ENCODE measurements around the gene KAZN. TPM values are rescaled to one million over a fixed set of nuclear protein-coding genes. Genes with fewer than 3 reads are reported as not detected.
A peak's percentile ranks its signal among the peaks of the same experiment; 100 is the strongest.

Gene KAZN
- total RNA-seq, 2 donors from 2014 or later = 9.8 to 12.2 TPM

DNA sequence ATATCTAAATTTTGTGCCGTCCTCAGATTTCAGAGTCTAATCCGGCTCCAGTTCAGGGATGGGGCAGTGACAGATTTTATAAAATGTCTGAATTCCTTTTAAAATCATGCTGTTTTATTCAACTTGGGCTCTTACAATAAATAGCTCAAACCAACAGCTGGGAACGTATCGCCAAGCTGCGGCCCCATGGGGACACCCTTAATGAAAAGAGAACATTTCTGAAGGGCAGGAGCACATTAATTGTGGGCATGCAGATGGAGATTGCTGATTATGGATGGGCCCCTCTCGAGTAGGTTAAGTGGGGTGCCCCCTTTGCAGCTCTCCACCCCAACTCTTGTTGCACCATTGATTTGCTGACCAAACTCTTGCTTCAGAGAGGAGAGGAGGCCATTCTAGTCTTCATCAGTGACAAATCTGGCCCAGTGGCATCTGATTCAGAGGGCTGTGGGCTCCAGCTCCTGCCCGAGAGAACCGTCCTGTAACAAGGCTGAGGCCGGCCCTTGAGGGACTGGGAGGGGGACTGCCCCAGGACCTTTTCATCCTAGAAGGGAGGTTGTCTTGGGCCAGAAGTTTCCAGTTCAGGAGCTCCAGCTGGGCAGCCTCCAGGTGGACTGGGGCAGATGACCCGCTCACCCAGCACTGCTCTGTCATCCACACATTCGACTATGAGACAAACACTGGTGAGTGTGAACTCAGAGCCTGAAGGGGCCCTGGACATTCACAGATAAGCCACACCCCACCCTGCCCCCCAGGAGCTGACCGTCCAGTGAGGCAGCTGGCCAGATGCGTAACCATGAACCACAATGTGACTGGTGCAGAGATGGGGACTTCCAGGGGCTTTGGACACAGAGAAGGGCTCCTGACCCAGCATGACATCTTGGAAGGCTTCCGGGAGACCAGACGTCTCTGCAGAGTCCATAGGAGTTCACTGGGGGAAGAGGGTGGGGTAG is 500.0 kb downstream of the KAZN start:
- no peak for DNase-seq
- intact Hi-C loops (cut with DNase I) = loop anchor here (5.0 to 10.0 kb wide), 2 partner anchors 36 to 1134 kb away; no protein-coding TSS in a partner anchor
- H3K27ac ChIP-seq = no peak overlapping the region
- no peak overlapping the region for H3K4me3 ChIP-seq
- no peaks in the 10 kb centered on the region for H3K4me1 ChIP-seq
- no peaks in the 10 kb centered on the region for H3K27me3 ChIP-seq
- no peaks in the 10 kb centered on the region for H3K36me3 ChIP-seq
- H3K9ac ChIP-seq (ENCODE audit: low read depth in 2 of 2, low read length in 2 of 2) = no peak overlapping the region
- TF ChIP-seq, protein P1, sequence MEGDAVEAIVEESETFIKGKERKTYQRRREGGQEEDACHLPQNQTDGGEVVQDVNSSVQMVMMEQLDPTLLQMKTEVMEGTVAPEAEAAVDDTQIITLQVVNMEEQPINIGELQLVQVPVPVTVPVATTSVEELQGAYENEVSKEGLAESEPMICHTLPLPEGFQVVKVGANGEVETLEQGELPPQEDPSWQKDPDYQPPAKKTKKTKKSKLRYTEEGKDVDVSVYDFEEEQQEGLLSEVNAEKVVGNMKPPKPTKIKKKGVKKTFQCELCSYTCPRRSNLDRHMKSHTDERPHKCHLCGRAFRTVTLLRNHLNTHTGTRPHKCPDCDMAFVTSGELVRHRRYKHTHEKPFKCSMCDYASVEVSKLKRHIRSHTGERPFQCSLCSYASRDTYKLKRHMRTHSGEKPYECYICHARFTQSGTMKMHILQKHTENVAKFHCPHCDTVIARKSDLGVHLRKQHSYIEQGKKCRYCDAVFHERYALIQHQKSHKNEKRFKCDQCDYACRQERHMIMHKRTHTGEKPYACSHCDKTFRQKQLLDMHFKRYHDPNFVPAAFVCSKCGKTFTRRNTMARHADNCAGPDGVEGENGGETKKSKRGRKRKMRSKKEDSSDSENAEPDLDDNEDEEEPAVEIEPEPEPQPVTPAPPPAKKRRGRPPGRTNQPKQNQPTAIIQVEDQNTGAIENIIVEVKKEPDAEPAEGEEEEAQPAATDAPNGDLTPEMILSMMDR (IDR thresholded peaks at IDR 0.05) = no peak
- H3K9me3 ChIP-seq = no peaks in the 10 kb centered on the region

DNA sequence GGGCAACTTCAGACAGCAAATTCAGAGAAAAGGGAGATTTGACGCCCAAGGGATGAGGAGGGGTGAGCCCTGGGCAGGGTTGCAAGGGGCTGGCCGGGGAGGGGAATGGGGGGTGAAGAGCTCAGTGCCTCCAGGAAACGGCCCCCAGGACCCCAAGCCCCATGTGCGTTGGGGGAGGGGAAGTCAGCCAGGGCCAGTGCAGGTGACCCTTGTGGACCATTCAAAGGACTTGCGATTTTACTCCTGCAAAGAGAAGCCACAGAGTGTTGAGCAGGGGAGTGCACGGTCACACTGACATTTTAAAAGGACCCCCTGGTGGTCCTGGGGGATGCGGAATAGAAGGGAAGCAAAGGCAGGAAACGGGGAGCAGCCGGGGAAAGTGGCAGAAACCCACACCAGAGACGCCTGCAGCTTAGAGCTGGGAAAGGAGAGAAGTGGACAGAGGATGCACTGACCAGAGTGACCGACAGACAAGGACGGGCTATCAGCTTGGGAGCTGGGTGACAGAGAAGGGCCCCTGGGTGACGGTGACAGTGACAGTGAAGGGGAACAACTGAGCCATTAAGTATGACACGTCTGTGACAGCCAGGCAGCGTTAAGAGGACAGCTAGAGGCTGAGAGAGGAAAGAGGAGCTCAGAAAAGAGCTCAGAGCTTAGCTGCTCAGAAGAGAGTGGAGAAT is 501.1 kb downstream of the KAZN start:
- TF ChIP-seq, protein P1 (IDR thresholded peaks at IDR 0.05) = no peak
- Histone ChIP-seq H3K27ac (no peak overlapping the region), H3K4me1 (no peaks in the 10 kb centered on the region), H3K9me3 (no peaks in the 10 kb centered on the region), H3K27me3 (no peaks in the 10 kb centered on the region), H3K4me3 (no peak overlapping the region), H3K9ac (ENCODE audit: low read depth in 2 of 2, low read length in 2 of 2) (no peak overlapping the region), H3K36me3 (no peaks in the 10 kb centered on the region)
- no peak for DNase-seq
- intact Hi-C loops (cut with DNase I) = loop anchor here (5.0 to 10.0 kb wide), 2 partner anchors 37 to 1135 kb away; no protein-coding TSS in a partner anchor

DNA sequence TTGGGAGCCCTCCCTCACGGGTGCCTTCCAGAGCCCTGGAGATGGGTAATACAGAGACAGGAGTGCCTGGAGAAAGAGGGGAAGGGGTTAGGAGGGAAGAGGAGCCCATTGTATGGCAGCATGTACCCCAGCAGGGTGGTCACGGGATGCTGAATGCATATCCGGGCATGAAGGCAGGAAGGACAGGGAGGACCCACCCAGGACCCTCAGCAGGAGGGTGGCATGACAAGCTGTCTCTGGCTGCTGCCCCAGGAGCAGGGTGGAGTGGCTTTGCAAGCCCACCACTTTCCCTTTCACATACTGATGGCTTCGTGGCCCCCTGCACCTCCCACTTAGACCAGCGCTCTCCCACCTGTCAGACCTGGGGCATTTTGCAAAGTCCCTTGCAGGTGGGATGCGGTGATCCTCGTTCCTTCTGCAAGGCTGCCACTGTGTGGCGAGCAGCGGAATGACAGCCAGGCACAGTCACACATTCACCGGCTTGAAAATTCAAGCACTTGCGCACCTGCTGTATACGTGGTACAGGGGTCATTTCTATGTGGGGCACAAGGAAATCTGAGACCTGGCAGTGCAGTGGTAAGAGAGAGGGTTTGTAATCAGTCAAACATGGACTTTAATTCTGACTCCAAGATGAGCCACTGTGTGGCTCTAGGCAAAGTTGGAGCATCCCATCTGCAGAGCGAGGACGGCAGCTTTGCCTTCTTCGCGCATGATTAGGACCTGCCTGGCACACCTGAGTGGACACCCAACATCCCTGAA is 501.8 kb downstream of the KAZN start:
- DNase-seq = peak; percentile 50
- H3K36me3 ChIP-seq = no peaks in the 10 kb centered on the region
- H3K4me3 ChIP-seq = no peak overlapping the region
- no peaks in the 10 kb centered on the region for H3K9me3 ChIP-seq
- no peaks in the 10 kb centered on the region for H3K4me1 ChIP-seq
- intact Hi-C loops (cut with DNase I) = no loop called here
- no peak overlapping the region for H3K27ac ChIP-seq
- TF ChIP-seq, protein P1 (IDR thresholded peaks at IDR 0.05) = peak; percentile 85
- H3K9ac ChIP-seq (ENCODE audit: low read depth in 2 of 2, low read length in 2 of 2) = no peak overlapping the region
- H3K27me3 ChIP-seq = no peaks in the 10 kb centered on the region

DNA sequence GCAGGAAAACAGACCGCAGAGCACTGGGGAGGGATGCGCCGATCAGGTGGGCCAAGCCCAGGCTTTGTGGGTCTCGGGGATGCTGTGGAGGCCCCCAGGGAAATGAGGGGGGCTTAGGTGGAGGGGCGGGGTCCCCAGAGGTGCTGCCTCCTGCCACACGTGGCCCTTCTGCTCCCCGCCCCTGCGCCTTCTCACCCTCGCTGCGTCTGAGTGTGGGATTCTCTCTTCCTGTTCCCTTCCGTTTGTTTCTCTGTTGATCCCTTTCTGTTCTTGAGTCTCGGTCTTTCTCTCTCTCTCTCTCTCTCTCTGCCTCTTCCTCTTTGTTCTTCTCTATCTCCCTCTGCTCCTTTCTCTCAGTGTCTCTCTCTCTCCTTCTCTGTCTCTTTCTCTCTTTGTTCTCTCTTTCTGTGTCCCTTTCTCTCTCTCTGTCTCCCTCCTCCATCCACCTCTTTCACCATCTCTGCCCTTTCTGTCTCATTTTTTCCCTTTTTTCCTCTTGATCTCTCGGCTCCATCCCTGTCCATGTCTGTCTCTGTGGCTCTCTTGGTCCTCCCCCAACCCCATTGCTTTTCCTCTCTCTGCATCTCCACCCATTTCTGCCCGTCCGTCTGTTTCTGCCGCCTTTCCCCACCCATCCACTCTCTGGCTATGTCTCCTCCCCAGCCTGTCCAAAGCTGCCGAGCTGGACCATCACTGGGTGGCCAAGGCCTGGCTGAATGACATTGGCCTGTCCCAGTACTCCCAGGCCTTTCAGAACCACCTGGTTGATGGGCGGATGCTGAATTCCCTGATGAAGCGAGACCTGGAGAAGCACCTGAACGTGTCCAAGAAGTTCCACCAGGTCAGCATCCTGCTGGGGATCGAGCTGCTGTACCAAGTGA is 502.6 kb downstream of the KAZN start:
- H3K27ac ChIP-seq = no peak overlapping the region
- DNase-seq = no peak
- no peak overlapping the region for H3K4me3 ChIP-seq
- no peaks in the 10 kb centered on the region for H3K36me3 ChIP-seq
- no peaks in the 10 kb centered on the region for H3K4me1 ChIP-seq
- H3K9me3 ChIP-seq = no peaks in the 10 kb centered on the region
- no peaks in the 10 kb centered on the region for H3K27me3 ChIP-seq
- no peak overlapping the region for H3K9ac ChIP-seq (ENCODE audit: low read depth in 2 of 2, low read length in 2 of 2)
- intact Hi-C loops (cut with DNase I) = no loop called here
- TF ChIP-seq, protein P1 (IDR thresholded peaks at IDR 0.05) = no peak

All from colonic mucosa (tissue), 4 donors.